HEK293 (cell line): ENCODE measurements around the gene ZNF618.

ENCODE experiments used
- PATZ1 ChIP-seq: fragments of 450-650 bp; formaldehyde crosslinking; IDR thresholded peaks from 2 replicates; pipeline ENCODE4 v1.5.1; 2016; ENCODE audit warnings: missing biosample characterization, missing genetic modification characterization
- ZNF449 ChIP-seq: fragments of 450-650 bp; formaldehyde crosslinking; IDR thresholded peaks from 2 replicates; pipeline ENCODE4 v1.5.1; 2017; ENCODE audit warnings: missing biosample characterization, mild to moderate bottlenecking, missing genetic modification characterization, moderate library complexity

- no peak for TF ChIP-seq PATZ1 (tag by site-specific recombination)
- TF ChIP-seq ZNF449 = no peak
Measured at GRCh38 chr9:114035221-114035844, 159.2 kb downstream of the ZNF618 start.
